HG03039 (cell line): Measurements from ENCODE around the gene DHX38.

Experiments used
- ATAC-seq: cut with Tn5 transposase; IDR thresholded peaks from one replicate; pipeline ENCODE4 v1.9.1; 2021; ENCODE audit warnings: mild to moderate bottlenecking, moderate library complexity; ENCODE audit not compliant: unreplicated experiment

DHX38 gene

DNA sequence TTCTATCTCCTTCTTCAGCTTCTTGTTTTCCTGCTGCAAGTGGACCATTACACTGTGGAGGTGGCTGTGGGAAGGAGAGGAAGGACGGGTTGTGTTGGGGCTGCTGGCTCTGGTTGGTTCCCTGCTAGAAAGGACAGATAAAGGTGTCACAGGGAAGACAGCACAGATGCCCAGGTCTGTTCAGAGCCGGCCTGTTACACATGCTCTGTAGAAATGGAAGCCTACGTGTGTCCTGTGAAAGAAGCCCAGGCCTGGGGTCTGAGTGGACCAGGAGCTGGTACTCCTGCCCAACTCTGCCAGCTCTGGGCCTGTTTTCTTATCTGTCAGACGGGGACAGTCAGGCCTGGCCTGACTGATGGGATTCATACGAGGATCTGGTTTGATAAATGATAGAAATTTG lies 26.4 kb downstream of the DHX38 start:
- no peak for ATAC-seq

DNA sequence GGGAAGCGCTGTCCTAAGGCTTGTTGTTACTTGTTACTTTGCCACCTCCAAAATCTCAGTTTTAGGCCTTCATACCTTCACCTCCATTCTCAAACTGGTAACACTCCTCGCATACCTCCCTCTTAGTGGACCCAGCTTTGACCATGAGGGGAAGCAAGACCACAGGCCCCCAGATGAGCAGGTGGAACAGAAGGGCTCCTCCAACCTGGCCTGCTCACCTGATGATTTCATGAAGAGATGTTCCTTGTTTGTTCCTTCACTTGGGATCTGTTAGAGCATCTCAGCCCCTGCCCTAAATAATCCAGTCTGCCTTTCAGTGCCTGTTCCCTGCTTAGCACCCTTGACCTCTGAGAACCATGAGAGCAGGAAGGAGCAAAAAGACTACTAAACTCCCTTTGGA lies 28.7 kb downstream of the DHX38 start:
- ATAC-seq: no peak

DNA sequence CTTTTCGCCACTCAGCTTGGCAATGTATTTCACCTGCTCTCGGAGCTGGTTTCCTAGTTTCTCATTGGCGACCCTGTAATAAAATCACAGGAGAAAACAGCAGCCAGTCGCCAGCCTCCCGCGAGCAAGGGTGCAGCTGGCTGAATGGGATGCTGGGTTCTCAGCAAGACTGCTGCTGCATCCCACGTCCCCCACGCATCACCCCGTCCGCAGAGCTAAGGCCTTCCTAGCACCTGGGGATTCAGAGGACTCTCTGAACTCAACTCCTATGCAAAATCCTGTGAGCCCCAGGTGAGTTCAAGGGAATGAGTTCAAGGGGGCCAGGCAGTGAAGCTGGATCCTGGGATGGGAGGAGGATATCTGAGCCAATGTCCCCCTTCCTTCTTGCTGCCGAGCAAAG lies 29.3 kb downstream of the DHX38 start:
- no peak for ATAC-seq

DNA sequence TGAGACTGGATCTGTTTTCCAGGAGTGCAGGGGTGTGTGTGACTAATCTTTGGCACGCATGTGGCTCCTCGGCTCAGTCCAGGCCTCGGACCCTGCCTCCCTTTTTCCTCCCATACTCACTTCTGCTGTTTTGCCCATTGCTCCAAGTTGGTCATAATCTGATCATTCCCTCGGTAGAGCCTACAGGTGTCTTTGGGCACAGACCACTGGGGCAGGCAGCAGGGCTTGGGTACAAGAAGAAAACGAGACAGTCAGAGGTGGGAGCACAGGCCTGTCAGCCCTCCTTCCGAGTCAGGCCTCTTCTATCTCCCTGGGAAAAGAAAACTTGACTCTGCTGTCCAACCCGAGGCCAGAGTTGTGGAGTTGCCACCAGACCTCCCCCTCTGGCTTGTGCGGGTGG lies 29.8 kb downstream of the DHX38 start:
- ATAC-seq: no peak

DNA sequence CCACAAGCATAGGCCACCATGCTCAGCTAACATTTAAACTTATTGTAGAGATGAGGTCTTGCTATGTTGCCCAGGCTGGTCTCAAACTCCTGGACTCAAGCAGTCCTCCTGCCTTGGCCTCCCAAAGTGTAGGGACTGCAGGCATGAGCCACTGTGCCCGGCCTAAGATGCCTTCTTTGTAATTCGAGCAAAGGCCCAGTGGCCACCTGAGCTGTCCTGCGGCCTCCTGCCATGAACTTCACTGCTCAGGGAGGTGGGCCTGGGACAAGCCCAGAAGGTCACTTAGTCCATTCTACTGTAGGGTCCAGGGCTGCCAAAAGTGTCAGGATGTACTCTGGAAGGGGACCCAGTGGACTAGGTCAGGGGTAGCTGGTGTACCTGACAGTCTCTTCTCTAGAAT lies 30.5 kb downstream of the DHX38 start:
- ATAC-seq: no peak

DNA sequence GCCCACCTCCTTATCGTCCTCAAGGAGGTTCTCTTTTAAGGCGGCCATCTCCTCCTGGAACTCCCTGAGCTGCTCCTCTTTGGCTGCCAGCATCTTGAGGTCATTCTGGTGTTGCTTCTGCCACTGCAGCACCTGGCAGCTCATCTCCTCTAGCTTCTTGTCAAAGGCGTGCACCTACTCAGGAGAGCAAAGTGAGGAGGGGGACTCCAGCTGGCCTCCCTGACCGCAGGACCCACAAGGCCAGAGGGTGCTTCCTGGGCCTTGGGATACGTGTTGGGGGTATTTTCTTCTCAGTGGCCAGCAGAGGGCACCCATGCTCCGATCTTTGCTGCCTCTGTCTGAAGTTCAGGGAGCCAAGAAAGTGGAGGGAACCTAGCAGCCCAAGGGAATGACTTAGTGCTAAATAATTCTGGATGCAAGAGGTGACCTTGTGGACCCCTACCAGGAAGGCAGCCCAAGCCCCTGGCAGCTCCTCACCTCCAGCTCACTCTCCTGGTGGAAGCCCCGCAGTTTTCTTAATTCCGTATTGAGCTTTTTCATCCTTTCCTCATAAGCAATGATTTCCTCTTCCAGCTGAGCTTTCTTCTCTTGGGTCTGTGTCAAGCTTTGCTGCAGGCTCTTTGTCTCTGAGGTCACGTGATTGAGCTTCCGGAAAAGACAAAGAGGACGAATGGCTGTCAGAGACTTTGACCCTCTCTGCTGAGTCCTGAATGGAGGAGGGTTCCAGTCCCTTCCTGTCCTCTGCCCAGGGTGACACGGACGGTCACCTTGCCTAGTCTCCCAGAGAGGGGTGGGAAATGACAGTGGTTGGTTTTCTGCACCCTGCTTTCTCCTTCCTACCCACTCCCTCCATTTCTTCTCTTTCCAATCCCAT lies 31.4 kb downstream of the DHX38 start:
- ATAC-seq: no peak

DNA sequence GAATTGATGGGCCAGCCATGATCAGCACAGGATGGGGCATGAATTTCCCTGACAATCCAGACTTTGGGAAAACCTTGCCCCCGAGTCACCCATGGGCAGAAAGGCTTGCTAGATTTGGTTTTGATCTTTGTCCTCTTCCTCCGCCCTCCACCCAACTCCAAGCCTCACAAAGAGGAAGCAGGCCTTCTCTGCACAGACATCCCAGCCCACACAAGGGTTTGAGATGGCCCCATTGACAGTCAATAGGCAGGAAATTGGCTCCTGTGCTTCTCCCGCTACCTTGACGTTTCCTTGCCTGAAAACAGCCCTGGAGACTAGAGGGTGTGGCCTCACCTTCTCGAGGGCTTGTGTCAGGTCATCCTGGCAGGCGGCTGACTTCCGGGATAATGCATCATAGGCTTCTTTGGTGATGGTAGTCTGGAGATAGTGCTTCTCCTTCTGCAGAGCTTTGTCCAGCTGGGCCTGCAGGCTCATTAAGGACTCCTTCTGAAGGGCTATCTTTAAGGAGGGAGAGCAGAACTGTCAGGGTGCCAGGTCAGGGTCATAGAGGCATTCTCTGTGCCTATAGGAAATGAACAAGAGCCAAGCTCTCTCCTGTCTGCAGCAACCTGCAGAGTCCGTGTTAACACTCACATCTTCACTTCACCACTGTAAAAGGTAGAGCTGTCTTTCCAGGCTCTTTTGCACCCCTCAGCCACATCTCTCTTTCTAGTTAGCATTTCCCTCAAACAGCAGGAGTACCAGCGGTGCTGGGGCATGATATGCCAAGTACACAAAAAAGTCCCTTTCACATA lies 32.2 kb downstream of the DHX38 start:
- ATAC-seq: no peak

DNA sequence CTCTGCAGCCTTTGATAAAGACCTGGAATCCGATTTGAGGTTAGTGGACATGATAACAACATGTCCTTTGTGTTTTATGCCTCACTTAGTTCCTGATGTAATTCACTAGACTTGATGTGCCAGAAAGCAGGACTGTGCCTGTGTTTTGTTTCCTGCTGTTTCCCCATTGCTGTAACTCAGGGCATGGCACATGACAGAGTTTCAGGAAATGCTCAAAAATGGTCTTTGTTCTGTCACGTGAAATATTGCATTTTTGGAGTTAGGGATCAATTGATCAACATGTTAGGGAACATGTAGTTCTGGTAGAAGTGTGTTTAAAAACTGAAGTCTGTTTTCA lies 32.8 kb downstream of the DHX38 start:
- no peak for ATAC-seq

DNA sequence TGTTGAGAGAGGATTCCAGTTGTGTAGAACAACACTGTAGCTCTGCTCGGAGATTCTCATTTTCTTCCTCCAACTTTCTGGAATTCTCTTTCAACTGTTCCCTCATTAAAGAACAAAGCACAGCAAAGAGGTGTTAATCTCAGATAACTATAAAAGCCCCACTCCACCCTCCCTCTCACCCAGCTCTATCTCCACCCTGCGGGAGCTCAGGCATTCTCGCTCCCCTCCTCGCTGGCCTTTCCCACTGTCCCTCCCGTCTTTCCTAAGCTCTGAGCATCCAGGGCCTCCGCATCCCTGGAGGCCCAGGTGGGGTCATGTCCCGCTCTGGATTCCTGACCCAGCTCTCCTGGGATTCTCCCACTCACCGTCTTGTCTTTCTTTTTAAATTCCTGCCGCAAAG lies 35.1 kb downstream of the DHX38 start:
- no peak for ATAC-seq

DNA sequence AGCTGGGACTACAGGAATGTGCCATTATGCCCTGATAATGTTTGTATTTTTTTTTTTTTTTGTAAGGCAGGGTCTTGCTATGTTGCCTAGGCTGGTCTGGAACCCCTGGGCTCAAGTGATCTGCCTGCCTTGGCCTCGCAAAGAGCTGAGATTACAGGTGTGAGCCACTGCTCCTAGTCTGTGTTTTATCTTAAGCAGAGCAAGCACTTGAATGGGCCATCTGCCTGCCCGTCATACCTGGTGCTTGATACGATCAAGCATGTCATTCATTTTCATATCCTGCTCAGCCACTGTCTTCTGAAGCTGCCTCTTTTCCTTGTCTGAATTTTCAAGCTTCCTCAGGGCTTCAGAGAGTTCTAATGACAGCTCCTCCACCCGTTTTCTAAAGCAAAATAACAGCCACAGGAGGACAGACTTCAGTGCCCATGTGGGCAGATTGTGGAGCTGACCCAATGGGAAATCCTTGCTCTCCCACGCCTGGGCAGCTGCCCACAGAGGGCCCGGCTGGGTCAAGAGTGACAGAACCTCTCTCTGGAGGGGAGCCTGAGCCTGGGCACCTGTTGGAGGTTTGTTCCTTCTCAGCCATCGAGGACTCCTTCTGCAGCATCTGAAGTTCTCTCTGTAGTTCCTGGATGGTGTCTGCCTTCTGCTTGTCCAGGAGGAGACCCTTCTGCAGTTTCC lies 36.5 kb downstream of the DHX38 start:
- no peak for ATAC-seq

DNA sequence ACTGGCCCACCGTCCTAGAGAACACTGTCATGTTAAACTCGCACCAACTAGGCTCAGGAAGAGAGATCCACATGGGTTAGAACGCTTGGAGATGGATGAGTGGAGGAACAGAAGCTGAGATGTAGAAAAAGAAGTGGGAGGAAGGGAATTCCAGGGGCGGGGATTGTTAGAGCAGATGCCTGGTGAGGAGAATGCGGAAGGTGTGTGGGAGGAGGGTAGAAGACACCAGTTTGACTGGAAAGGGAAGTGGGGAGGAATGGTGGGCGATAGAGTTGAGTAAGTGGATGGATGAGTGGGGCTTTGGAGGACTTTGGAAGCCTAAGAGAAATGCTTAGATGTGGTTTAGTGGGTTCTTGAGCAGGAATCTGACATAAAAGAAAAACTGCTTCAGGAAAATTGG lies 37.4 kb downstream of the DHX38 start:
- ATAC-seq: no peak

DNA sequence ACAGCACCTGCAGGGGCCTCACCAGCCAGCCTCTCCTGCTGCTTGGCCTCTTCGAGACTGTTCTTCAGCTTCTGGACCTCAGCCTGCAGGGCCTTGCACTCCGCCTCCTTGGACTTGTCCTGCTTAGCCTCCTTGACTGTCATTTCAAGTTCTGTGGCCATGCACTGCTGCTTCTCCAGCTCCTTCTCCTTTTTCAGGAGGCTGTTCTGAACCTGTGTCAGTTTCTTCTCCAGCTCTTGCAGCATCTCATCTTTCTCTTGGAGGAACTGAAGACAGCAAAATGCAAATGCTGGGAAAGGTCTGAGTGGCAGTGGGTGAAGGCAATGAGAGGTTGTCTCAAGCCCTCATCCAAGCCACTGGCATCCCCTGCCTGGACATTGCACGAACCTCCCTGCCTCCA lies 39.1 kb downstream of the DHX38 start:
- ATAC-seq: no peak

DNA sequence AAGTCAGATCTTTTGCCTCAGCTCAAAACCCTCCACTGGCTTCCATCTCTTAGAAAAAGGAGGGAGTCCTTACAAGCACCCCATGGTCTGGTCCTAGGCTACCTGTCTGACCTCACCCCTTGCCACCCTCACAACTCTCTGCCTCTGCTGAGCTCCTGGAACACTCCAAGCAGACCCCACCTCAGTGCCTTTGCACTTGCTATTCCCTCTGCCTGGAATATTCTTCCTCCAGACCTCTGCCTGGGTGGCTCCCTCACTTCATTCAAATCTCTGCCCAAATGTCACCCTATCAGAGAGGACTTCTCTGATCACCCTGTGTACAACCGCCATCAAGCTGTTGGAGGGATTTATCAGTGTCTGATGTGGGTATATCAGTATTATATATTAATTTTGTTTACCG lies 40.9 kb downstream of the DHX38 start:
- no peak for ATAC-seq

DNA sequence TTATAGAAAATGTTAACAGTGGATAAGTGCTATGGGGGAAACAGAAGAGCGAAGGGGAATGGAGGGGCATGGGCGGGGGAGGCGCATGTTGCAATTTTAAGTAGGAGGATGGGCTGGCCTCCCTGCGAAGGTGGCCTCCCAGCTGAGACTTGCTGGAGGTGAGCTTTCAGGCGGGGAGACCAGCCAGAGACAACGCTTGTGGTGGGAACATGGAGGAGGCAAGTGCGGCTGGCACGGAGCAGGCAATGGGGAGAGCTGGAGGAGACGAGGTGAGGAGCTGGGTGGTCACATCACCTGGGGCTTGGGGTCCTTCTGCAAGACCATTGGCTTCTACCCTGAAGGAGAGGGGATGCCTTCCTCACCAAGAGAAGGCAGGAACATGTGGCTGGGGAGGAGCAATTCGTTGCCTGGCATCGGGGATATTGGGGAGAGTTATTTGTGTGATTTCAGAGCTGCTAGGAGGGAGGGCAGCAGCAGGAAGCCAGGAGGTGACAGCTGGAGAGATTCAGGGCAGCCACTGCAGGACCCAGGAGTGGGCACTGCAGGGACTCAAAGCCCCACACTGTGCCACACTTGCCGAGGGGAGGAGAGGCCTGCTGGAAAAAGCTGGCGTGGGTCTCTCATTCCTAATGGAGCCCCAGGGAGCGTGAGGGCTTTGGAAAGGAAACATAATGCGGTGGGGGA lies 43.9 kb downstream of the DHX38 start:
- no peak for ATAC-seq

DNA sequence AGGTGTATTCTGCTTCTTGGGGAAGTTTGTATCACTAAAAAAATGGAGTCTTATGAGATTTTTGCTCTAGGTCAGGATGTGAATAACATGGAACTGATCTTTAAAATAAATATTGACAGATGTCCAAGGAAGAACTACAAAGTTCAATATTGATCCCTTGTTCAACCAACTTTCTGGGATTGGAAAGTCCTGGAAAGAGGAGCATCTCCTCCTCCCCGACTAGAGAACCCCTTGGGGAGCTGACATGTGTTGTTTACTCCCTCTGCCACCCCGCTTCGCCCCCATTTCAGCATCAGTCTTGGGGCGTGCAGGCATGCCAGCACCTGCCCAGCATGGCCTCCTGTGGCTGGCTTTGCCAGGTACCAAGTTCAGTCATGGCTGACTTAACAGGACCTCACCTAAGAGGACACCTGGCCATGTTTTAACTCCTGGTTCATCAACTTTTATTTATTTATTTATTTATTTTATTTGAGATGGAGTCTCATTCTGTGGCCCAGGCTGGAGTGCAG lies 44.5 kb downstream of the DHX38 start:
- no peak for ATAC-seq

DNA sequence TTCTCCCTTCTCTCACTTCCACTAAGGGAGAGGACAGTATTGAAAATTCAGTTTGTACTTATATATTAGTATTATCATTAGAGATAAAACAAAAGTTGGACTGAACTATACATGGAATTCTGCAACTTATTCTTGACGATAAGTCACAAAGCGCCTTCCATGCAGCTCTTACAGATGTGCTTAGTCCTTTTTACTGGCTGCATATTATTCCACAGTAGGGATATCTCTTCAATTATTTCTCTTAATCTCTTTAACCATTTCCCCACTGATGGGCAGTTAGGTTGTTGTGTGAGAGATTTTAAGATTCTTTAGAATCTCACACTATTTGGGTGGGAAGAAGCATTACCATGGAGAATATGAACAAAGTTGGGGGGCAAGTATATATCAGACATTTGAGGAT lies 46.3 kb downstream of the DHX38 start:
- ATAC-seq: no peak

DNA sequence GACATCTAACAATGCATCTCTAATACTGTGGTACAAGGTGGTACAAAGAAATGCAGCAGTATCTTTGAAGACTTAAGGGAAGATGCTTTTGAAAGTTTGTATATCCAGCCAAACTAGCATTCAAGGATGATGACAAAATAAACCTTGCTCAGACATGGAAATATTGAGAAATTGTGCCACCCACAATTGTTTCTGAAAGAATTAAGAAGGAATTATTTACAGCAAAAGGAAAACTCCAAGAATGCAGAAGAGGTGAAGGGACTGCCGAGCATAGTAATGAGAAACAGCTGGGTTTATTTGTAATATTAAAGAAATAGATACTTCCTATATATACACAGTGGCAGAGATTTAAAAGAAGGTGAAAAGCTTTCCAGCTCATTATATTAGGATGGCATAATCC lies 48.8 kb downstream of the DHX38 start:
- no peak for ATAC-seq

DNA sequence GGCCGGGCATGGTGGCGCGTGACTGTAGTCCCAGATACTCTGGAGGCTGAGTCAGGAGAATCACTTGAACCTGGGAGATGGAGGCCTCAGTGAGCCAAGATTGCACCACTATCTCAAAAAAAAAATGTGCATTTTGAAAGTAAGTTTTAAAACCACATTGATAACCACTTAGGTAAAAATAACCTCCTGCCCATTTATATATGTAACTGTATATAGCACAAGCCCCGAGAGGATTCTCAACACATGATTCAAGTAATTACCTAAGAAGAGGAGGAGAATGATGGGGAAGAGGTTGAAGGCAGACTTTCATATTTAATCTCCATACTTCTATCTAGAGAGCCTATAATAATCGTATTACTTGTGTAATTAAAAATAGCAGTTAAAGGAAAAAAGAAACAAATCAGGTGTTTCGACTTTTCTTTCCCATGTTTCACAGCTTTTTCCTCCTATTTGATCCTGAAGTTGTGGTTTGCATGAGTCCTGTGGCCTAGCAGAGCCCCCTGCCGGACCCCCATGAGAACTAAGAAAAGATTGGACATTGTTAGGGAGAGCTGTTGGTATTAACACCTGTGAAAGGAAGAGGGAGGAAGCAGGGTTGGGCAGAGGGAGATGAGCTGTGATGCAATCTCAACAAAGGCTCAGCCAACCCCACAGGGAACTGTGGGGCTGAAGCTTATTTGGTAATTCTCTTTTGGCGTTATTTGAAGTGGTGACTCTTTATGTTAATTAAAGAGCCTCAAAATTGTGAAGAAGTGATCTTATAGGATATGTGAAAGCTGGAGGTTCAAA lies 56.2 kb downstream of the DHX38 start:
- no peak for ATAC-seq

DNA sequence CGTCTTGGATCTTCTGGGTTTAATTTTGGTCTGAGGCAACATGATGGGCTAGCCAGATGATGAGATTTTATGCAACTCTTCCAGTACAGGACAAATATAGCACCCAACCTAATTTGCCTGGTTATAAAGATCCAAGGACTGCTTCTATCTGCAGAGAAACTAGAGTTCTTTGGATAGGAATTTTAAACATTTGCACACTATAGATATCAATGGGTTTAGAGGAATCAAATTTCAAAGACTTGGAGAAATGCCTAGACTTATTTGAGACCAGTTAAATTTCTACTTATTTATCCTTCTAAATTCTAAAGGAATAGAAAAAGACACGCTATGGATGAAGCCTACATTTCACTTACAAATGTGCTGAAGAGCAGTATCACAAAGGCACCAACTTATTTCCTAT lies 65.7 kb downstream of the DHX38 start:
- no peak for ATAC-seq

DNA sequence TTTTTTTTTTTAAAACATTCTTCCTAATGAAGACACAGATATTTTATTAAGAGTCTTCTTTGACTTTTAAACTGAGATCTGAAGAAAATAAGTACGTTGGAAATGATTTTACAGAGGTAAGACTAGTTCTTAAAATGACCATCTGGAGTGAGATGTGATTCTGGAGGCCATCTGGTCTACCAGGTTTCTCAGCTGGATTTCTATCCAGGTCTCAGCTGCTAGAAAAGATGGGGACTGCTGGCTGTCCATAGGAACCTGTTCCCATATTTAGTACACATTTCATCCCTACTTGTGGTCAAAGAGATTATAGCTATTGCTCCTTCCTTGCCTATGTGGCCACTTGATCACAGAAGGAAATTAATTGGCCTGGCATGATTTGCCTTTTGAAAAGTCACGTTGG lies 66.2 kb downstream of the DHX38 start:
- no peak for ATAC-seq
